ENCODE measurements around the gene ZMAT3.

The ZMAT3 gene

DNA sequence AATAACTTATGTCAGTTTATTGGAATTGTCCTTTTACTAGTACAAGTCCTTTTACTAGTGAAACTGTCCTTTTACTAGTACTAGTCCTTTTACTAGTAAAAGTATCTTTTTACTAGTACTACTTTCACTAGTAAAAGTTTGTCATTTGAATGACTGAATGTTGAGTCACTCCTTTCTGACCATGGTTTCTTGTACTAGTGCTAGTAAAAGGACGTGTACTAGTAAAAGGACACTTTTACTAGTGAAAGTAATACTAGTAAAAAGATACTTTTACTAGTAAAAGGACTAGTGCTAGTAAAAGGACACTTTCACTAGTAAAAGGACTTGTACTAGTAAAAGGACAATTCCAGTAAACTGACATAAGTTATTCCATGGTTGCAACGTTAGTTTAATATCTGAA lies 96.3 kb downstream of the ZMAT3 start:
- no peak for DNase-seq
- in situ Hi-C loops (cut with MboI; ENCODE audit: low pct_unique_long_range_greater_than_20kb, low sequenced_read_pairs), result no loop called here

DNA sequence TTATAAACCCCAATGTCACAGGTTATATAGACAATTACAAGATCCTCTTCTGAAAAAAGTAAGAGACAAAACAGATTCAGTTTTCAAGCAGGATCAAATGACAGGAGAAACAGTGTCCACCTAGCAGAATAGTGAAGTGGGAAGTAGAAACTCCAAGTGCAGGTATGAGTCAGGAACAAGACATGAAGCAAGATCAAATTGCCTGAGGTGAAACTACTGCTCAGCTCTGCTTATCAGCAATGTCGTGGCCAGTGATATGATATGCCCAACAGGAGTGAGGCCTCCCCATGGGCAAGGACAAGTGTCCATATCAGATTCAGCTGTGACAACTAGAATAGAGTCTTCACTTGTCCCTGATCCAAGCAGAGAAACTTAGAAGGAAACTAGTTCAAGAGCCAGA lies 100.0 kb downstream of the ZMAT3 start:
- in situ Hi-C loops (cut with MboI; ENCODE audit: low pct_unique_long_range_greater_than_20kb, low sequenced_read_pairs), result loop anchor here (25.0 kb wide), 1 partner anchor 534 kb away; no protein-coding TSS in a partner anchor
- DNase-seq, result no peak

DNA sequence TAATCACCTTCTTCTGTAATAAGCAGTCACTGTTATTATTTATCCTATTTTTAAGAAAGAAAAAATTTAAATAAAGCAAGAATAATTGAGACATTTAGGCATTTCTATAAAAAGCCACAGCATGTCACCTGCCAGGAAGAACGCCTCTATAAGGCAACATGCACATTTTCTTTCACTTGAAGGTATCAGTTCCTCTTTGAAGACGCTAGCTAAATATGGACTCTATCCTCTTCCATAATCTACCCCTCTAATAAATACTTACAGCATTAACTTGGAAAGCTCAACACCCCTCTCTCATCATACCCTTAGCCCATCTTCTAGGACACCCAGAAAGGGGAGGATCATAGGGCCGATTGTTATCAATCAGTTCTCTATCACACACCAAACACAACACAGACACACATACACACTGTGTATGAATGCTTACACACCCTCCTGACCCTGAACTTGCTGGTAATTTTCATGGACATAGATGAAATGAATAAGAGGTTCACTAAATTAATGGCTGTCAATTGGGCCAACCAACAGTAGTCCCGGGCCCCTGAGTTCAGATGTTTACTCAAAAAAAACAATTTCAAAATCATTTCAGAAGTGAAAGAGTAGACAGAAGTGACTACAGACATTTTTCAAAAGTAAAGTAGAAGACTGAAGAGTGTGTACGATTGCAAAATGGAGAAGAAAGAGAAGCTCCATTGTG lies 102.5 kb downstream of the ZMAT3 start:
- DNase-seq, result no peak
- in situ Hi-C loops (cut with MboI; ENCODE audit: low pct_unique_long_range_greater_than_20kb, low sequenced_read_pairs), result loop anchor here (25.0 kb wide), 1 partner anchor 532 kb away; no protein-coding TSS in a partner anchor

All from KBM-7 (cell line).